Keratinocyte (primary cell): ENCODE results near the gene CNTRL.

Experiments used
- CTCF ChIP-seq, 3 experiments: IDR thresholded peaks in 1 of 3; conservative IDR thresholded peaks in 1 of 3; optimal IDR thresholded peaks in 1 of 3; 2 replicates in 2 of 3; 3 replicates in 1 of 3; pipeline versions ENCODE3 to v1.5.1; 2011; ENCODE audit warnings: low read length in 3 of 3, mild to moderate bottlenecking in 3 of 3, moderate library complexity in 2 of 3, control low read depth in 1 of 3, inconsistent platforms in 1 of 3; ENCODE audit not compliant: insufficient read depth in 2 of 3; ENCODE audit errors: extremely low read depth in 1 of 3
- EZH2 ChIP-seq: IDR thresholded peaks from one replicate; pipeline ENCODE4 v1.6.1; 2012; ENCODE audit warnings: inconsistent platforms, mild to moderate bottlenecking, low read length, moderate library complexity

GRCh38 chr9:121185774-121186403 lies 111.1 kb downstream of the CNTRL start:
- TF ChIP-seq CTCF (optimal IDR thresholded peaks at IDR 0.05 in 1 of 3, IDR thresholded peaks at IDR 0.05 in 1 of 3, conservative IDR thresholded peaks at IDR 0.05 in 1 of 3; ENCODE audit: extremely low read depth in 1 of 3, insufficient read depth in 2 of 3, low read length in 3 of 3) = no peak
- no peak for TF ChIP-seq EZH2
